IPS-18c (cell line): Measurements from ENCODE around the gene NRM.
"Not testable (repeated sequence)": the region's sequence is repeated elsewhere in the genome, so short reads cannot be mapped to it uniquely, and the experiment has no call there.

ENCODE experiments used
- H3K4me3 ChIP-seq: 2 replicates; pipeline ENCODE4 v1.7.0; 2013; ENCODE audit warnings: low read depth, mild to moderate bottlenecking, low read length, moderate library complexity; ENCODE audit not compliant: insufficient read depth
- H3K9me3 ChIP-seq: one replicate; pipeline ENCODE4 v1.6.1; 2013; ENCODE audit warnings: mild to moderate bottlenecking, low read length, moderate library complexity; ENCODE audit not compliant: control insufficient read depth, insufficient read depth

The NRM gene

GRCh38 chr6:30690403-30691207 lies at the start of gene NRM:
TSS of gene NRM (minus strand) at chr6:30690984. CDS start at chr6:30690974, 10 bp downstream.
- H3K4me3 ChIP-seq = peak within 1 kb of the TSS; percentile 73
- H3K9me3 ChIP-seq = no peaks in the 10 kb centered on the region

DNA sequence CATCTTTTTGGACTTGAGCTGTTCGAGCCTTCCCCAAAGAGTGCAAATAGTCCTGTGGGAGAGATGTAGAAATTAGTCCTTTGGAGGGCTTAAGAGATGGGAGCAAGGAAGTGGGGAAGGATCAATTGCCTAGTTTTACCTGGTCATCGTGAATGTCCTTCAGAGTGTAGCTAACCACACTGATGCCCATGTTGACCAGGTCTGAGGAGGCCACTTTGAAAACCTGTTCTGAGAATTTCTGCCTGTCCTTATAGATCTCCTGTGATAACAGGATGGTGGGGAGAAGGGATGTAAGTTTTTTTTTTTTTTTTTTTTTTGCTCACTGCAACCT lies 49.7 kb upstream of the NRM start:
- no peak overlapping the region for H3K4me3 ChIP-seq
- peaks cover 2% of the 10 kb centered on the region for H3K9me3 ChIP-seq

DNA sequence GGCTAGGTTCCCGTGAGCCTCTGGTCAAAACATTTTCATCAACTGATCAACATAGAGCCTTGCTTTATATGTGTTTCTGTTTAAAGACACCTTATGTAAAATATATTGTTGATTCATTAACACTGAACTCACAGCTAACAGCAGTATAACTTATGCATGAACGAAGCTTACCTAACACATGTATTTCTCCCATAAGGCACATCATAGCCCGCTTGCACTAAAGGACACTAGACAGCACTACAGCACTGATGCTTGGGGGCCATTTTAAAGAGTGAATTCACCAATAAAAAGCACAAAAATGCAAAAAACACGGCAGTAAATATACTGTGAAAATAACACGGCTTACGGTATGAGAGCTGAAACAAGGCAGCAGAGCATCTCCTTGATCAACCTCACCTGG lies 47.7 kb upstream of the NRM start:
- H3K9me3 ChIP-seq = peaks cover 5% of the 10 kb centered on the region

GRCh38 chr6:30735668-30736314 lies 45.0 kb upstream of the NRM start:
- no peak overlapping the region for H3K4me3 ChIP-seq
- peaks cover 2% of the 10 kb centered on the region for H3K9me3 ChIP-seq

More for the DNA sequence above, 47.7 kb upstream of the NRM start:
- no peak overlapping the region for H3K4me3 ChIP-seq

GRCh38 chr6:30732237-30732943 lies 41.6 kb upstream of the NRM start:
- H3K4me3 ChIP-seq = no peak overlapping the region
- peaks cover 2% of the 10 kb centered on the region for H3K9me3 ChIP-seq

DNA sequence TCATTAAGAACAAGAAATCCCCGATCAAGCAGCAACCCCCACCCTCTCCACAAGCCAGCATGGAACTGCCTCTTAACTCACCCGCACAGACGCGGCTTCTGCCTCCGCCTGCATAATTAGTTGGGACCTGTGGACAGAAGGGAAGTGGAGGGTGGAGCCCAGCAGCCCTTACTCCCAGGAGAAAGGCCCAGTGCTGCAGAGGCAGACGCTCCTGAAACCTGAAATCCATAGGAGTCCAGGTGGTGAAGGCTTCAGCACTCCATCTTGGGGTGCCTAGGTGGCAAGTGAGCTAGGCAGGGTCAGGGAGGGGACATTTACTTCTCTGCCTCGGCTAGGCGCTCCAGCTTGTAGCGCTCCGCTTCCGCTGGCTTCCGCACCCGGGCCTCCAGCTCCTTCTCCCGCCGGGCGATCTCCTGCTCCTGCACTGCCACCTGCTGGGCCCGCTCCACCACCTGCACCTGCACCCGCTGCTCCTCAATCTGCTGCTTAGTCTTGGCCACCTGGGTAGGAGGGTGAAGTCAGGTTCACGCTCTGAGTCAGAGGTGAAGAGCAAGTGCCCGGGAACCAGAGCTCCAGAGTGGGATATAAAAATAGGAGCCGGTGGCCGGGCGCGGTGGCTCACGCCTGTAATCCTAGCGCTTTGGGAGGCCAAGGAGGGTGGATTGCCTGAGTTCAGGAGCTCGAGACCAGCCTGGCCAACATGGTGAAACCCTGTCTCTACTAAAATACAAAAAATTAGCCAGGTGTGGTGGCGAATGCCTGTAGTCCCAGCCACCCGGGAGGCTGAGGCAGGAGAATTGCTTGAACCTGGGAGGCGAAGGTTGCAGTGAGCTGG lies 40.0 kb upstream of the NRM start:
- peaks cover 2% of the 10 kb centered on the region for H3K9me3 ChIP-seq
- no peak overlapping the region for H3K4me3 ChIP-seq

DNA sequence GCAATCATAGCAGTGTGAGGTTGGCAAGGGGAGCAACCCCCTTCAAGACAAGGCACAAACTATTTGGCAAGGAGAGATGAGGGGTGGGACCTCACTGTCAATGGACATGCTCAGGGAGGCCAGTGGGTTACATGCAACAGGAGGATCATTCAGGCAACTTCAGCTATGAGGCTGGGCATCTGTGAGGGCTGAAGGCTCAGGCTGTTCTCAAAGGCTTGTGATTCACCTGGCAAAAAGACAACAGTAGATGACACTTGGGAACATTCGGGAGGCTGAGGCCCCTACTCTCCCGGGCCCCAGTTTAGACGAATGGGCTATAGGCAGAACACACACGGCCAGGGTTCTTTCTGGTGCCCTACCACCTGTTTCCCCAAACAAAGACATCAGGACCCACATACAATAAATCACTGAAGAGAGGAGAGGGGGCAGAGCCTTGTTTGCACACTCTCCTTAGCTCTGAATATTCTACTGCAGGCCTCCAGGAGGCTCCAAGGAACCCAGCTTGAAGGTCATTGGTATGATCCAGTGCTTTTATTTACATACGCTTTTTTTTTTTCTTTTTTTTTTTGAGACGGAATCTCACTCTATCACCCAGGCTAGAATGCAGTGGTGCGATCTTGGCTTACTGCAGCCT lies 37.3 kb upstream of the NRM start:
- H3K9me3 ChIP-seq = no peaks in the 10 kb centered on the region
- H3K4me3 ChIP-seq = no peak overlapping the region

DNA sequence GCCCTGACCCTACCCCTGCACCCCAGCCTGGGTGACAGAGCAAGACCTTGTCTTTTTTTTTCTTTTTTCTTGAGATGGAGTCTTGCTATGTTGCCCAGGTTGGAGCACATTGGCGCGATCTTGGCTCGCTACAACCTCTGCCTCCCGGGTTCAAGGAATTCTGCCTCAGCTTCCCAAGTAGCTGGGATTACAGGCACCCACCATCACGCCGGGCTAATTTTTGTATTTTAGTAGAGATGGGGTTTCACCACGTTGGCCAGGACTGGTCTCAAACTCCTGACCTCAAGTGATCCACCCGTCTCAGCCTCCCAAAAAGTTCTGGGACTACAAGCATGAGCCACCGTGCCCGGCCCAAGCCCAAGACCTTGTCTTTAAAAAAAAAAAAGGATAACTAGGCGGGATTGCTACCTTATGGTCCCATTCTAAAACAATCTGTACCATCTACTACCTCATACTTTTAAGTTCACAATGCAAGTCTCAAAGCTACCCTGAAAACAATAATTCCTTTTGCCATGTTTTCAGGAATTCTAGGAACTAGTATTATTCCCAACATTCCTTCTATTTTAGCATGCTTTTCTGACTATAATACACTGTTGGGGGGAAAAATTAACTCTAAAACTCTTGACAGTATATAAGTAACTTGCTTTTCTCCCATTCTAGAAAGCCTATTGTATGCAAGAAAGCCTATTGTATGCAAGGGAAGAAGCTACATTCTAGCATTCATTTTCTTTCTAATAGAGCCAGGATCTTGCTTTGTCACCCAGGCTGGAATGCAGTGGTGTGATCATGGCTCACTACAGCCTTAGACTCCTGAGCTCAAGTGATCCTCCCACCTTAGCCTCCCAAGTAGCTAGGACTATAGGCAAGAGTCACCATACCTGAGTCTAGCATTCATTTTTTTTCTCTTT lies 36.0 kb upstream of the NRM start:
- Histone ChIP-seq H3K4me3 (no peak overlapping the region), H3K9me3 (no peaks in the 10 kb centered on the region)

GRCh38 chr6:30725713-30726505 lies 35.1 kb upstream of the NRM start:
- Histone ChIP-seq H3K4me3 (no peak overlapping the region), H3K9me3 (no peaks in the 10 kb centered on the region)

DNA sequence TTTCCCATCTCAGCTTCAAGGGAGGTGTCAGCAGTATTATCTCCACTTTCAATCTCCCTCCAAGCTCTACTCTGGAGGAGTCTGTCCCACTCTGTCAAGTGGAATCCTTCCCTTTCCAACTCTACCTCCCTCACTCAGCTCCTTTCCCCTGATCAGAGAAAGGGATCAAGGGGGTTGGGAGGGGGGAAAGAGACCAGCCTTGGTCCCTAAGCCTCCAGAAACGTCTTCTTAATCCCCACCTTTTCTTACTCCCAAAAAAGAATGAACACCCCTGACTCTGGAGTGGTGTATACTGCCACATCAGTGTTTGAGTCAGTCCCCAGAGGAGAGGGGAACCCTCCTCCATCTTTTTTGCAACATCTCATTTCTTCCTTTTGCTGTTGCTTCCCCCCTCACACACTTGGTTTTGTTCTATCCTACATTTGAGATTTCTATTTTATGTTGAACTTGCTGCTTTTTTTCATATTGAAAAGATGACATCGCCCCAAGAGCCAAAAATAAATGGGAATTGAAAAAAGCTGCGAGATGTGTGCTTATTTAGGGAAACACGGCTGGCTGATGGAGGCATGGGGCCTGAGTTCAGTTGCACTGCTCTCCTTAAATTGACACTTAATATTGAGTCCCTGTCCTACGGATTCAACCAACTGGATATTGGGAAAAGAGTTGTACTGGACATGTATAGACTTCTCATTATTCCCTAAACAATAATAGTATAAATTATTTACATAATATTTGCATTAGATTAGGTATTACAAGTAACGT lies 34.3 kb upstream of the NRM start:
- H3K4me3 ChIP-seq = no peak overlapping the region
- H3K9me3 ChIP-seq = no peaks in the 10 kb centered on the region

DNA sequence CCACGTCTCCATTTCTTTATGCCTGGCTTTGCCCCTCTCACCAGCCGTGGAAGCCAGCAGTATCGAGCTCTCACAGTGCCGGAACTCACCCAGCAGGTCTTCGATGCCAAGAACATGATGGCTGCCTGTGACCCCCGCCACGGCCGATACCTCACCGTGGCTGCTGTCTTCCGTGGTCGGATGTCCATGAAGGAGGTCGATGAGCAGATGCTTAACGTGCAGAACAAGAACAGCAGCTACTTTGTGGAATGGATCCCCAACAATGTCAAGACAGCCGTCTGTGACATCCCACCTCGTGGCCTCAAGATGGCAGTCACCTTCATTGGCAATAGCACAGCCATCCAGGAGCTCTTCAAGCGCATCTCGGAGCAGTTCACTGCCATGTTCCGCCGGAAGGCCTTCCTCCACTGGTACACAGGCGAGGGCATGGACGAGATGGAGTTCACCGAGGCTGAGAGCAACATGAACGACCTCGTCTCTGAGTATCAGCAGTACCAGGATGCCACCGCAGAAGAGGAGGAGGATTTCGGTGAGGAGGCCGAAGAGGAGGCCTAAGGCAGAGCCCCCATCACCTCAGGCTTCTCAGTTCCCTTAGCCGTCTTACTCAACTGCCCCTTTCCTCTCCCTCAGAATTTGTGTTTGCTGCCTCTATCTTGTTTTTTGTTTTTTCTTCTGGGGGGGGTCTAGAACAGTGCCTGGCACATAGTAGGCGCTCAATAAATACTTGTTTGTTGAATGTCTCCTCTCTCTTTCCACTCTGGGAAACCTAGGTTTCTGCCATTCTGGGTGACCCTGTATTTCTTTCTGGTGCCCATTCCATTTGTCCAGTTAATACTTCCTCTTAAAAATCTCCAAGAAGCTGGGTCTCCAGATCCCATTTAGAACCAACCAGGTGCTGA lies 33.3 kb upstream of the NRM start:
- not testable (repeated sequence) for H3K9me3 ChIP-seq, H3K4me3 ChIP-seq

DNA sequence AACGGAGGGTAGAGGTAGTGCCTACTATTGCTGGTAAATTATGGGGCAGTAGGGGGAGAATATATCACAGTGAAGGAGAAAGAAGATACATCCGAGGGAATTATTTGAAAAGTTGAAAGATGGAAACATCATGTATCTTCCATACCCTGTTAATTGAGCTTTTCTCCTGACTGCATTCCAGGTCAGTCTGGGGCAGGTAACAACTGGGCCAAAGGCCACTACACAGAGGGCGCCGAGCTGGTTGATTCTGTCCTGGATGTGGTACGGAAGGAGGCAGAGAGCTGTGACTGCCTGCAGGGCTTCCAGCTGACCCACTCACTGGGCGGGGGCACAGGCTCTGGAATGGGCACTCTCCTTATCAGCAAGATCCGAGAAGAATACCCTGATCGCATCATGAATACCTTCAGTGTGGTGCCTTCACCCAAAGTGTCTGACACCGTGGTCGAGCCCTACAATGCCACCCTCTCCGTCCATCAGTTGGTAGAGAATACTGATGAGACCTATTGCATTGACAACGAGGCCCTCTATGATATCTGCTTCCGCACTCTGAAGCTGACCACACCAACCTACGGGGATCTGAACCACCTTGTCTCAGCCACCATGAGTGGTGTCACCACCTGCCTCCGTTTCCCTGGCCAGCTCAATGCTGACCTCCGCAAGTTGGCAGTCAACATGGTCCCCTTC lies 32.5 kb upstream of the NRM start:
- 0 out of 2 replicates have a peak overlapping the region, but pooled peaks have one; percentile 93 for H3K4me3 ChIP-seq
- H3K9me3 ChIP-seq = not testable (repeated sequence)

- no peaks in the 10 kb centered on the region for H3K9me3 ChIP-seq
- H3K4me3 ChIP-seq = peak overlapping the region; percentile 93
Observed at GRCh38 chr6:30722280-30723112, 31.7 kb upstream of the NRM start.
